IgD-negative memory B cell (primary cell): ENCODE measurements around the gene PATJ. TPM values are rescaled to one million over a fixed set of nuclear protein-coding genes. Genes with fewer than 3 reads are reported as not detected.

ENCODE experiments used
- H3K27ac Mint-ChIP-seq, 3 donors: one replicate each; pipeline ENCODE4 v1.8.0; 2020 to 2022; ENCODE audit warnings: mild to moderate bottlenecking in 3 of 3, mixed read lengths in 3 of 3, moderate library complexity in 1 of 3
- H3K27me3 Mint-ChIP-seq: one replicate; pipeline ENCODE4 v1.8.0; 2021; ENCODE audit warnings: mixed read lengths
- H3K36me3 Mint-ChIP-seq: one replicate; pipeline ENCODE4 v1.8.0; 2020; ENCODE audit warnings: mild to moderate bottlenecking, mixed read lengths
- H3K4me1 Mint-ChIP-seq, 3 donors: one replicate each; pipeline ENCODE4 v1.8.0; 2020 to 2022; ENCODE audit warnings: mixed read lengths in 3 of 3, mild to moderate bottlenecking in 1 of 3
- H3K4me3 Mint-ChIP-seq, 4 donors: one replicate each; pipeline ENCODE4 v1.8.0; 2020 to 2022; ENCODE audit warnings: mild to moderate bottlenecking in 4 of 4, mixed read lengths in 4 of 4, moderate library complexity in 3 of 4
- H3K9me3 Mint-ChIP-seq, 3 donors: one replicate each; pipeline ENCODE4 v1.8.0; 2020 to 2021; ENCODE audit warnings: mixed read lengths in 3 of 3, mild to moderate bottlenecking in 1 of 3
- polyA plus RNA-seq: library from polyadenylated mRNA; unstranded; fragments of 300-500 nt; fragmentation: Illumina TruSeq; gene quantifications from one replicate; pipeline ENCODE4 v1.2.3, GENCODE V29; 2021

Gene PATJ
- polyA plus RNA-seq, 1 donor from 2014 or later = 17.4 TPM

DNA sequence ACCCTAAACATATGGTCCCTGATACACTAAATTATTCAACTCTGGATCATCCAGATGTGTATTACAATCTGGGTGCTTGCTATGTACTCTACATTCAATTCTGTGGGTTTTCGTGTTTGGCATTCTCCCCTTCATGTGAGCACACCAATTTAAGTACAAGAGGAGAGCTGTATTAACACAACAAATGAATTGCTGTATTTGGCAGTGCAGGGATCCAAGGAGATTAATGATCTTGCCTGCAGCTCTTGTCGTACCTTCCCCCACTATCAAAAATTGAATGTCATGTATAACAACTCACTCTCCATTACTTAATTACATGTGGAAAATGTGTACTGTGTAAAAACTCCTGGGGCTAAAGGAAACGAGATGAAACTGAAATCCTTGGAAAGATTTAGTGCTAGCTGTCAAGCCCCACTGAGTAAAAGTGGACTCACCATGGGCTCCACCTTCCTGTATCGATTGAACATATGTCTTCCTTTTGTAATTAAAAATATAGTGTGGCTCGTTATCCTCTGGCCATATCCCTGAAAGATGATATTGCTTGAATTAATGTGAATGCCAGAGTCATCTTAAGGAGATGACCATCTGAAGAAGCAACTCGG, 280.2 kb downstream of the PATJ start:
- no peak overlapping the region for H3K4me3 Mint-ChIP-seq

DNA sequence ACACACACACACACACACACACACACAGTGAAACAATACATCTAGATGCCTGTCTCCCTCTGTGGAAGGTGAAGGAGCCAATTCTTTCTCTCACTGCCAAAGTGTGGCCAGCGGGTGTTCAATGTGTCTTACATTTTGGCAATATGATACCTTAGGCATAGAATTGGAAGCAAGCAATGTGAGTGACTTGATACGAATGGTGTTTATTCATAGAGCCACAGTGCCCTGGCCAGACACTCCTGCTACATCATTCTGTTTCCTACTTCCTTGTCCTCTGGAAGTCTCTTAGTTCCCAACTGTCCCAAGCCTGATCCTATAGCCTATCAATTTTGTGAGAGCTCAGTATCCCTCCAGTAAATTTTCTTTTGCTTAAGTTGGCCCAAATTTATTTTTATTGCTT, 282.4 kb downstream of the PATJ start:
- Mint-ChIP-seq H3K9me3 (peaks cover 0 to 5% (median under 1%) of the 10 kb centered on the region in 3 donors), H3K4me1 (peaks cover under 1 to 3% (median 3%) of the 10 kb centered on the region in 3 donors), H3K27ac (no peak overlapping the region), H3K27me3 (no peaks in the 10 kb centered on the region), H3K36me3 (peaks cover 16% of the 10 kb centered on the region), H3K4me3 (no peak overlapping the region)

More for the DNA sequence above, 280.2 kb downstream of the PATJ start:
- H3K9me3 Mint-ChIP-seq = no peaks in the 10 kb centered on the region
- peaks cover 19% of the 10 kb centered on the region for H3K36me3 Mint-ChIP-seq
- peaks cover 0 to 3% (median 1%) of the 10 kb centered on the region in 3 donors for H3K4me1 Mint-ChIP-seq
- H3K27me3 Mint-ChIP-seq = no peaks in the 10 kb centered on the region
- no peak overlapping the region for H3K27ac Mint-ChIP-seq

DNA sequence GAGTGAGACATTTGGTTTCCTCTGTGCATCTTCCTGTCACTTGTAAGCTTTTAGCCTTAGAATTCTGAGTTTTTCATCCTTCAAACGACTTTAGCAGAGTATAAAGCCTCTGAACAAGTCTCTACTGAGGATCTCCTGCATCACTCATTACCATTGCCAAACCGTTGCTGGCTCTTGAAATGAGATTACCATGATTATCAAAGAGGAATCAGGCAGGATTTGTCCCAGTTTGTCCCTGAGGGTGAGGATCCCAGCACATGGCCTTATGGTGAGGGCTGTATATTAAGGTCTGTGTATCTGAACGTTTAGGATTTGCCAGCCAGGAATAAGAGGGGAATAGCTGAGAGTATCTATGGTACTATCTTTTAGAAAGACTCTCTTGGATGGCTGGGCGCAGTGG, 282.9 kb downstream of the PATJ start:
- Mint-ChIP-seq H3K4me1 (peaks cover 2 to 5% (median 3%) of the 10 kb centered on the region in 3 donors), H3K4me3 (no peak overlapping the region), H3K27ac (no peak overlapping the region), H3K27me3 (no peaks in the 10 kb centered on the region), H3K9me3 (peaks cover 0 to 5% (median 4%) of the 10 kb centered on the region in 3 donors), H3K36me3 (peaks cover 16% of the 10 kb centered on the region)

DNA sequence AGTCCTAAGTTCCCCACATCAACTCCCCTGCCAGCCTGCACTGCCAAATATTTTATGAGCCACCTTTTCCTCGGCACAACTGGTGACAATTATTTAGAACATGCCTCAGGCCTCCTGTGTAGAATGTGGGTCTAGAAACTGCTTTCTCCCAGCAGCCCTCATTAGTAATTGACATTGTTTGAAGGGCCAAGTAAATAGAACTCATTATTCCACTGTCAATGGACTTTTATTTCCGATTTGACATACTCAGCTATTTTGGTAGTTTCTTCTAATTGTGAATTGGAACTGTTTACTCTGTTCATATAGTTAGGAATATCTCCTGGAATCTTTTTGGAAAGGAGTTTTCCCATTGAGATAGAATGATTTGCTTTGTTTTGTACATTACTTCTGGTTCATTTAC, 283.6 kb downstream of the PATJ start:
- H3K4me1 Mint-ChIP-seq = peaks cover 2 to 9% (median 3%) of the 10 kb centered on the region in 3 donors
- no peaks in the 10 kb centered on the region for H3K27me3 Mint-ChIP-seq
- peaks cover 0 to 5% (median 4%) of the 10 kb centered on the region in 3 donors for H3K9me3 Mint-ChIP-seq
- peaks cover 15% of the 10 kb centered on the region for H3K36me3 Mint-ChIP-seq
- H3K27ac Mint-ChIP-seq = no peak overlapping the region
- H3K4me3 Mint-ChIP-seq = no peak overlapping the region

DNA sequence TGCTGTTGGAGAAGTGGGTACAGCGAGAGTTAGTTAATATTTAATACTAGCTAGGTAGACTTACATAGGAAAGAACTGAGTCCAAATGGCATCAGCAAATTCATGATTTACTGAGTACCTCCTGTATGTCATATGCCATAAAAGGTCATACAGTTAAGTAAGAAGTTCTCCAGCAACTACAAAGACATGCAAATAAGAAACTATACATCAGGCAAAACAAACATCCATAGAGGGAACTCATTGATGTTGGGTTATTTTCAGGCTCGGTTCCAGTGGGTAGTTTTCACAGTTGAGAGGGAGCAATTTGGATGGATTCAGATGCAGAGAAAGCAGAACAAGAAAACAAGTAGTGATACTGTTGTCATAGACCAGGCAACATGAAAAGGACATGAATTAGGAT, 287.4 kb downstream of the PATJ start:
- peaks cover 15% of the 10 kb centered on the region for H3K36me3 Mint-ChIP-seq
- H3K4me1 Mint-ChIP-seq = peaks cover 2 to 9% (median 2%) of the 10 kb centered on the region in 3 donors
- H3K4me3 Mint-ChIP-seq = no peak overlapping the region
- H3K9me3 Mint-ChIP-seq = peaks cover 0 to 5% (median 4%) of the 10 kb centered on the region in 3 donors
- no peaks in the 10 kb centered on the region for H3K27me3 Mint-ChIP-seq
- H3K27ac Mint-ChIP-seq = no peak overlapping the region

DNA sequence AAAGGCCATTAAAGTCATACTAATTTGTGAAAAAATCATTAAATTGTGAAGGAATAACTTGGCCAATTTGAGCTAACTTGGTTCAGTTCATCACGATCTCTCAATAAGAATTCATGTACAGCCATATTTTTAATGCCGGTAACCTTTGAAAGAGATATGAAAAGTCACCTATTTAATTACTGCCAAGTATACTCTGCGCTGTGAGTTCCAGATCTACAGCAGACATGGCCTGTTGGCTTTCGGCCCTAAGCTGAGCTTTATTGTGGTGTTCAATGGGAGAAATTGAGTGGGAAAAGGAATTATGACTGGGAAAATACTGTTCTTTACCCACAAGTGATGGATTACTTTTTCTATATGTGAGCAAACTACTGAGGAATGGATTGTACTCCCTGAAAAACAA, 292.5 kb downstream of the PATJ start:
- Mint-ChIP-seq H3K9me3 (peaks cover 0 to 2% (median 0%) of the 10 kb centered on the region in 3 donors), H3K27me3 (no peaks in the 10 kb centered on the region)

DNA sequence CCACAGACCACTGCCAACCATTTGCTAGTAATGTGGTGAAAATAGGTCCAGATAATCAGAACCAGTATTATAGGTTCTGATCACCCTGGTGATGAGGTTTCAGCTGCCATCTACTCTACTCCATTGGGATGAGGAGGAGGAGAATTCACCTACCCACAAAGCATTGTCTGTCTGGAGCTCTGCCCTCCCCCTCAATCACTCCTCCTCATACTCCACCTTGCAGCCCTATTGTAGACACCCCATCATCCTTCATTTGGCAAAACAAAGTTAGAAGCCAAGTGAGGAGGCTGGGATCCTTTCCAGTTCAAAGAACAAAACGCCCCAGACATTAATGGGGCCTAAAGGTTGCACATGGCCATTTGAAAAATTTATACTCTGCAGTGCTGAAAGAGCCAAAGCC, 295.0 kb downstream of the PATJ start:
- no peaks in the 10 kb centered on the region for H3K9me3 Mint-ChIP-seq
- H3K36me3 Mint-ChIP-seq = peaks cover 4% of the 10 kb centered on the region
- no peak overlapping the region for H3K4me3 Mint-ChIP-seq
- H3K4me1 Mint-ChIP-seq = no peaks in the 10 kb centered on the region
- H3K27me3 Mint-ChIP-seq = no peaks in the 10 kb centered on the region
- H3K27ac Mint-ChIP-seq = no peak overlapping the region

More for the DNA sequence above, 292.5 kb downstream of the PATJ start:
- Mint-ChIP-seq H3K4me1 (peaks cover 0 to 6% (median under 1%) of the 10 kb centered on the region in 3 donors), H3K36me3 (peaks cover 1% of the 10 kb centered on the region), H3K27ac (no peak overlapping the region), H3K4me3 (no peak overlapping the region)

DNA sequence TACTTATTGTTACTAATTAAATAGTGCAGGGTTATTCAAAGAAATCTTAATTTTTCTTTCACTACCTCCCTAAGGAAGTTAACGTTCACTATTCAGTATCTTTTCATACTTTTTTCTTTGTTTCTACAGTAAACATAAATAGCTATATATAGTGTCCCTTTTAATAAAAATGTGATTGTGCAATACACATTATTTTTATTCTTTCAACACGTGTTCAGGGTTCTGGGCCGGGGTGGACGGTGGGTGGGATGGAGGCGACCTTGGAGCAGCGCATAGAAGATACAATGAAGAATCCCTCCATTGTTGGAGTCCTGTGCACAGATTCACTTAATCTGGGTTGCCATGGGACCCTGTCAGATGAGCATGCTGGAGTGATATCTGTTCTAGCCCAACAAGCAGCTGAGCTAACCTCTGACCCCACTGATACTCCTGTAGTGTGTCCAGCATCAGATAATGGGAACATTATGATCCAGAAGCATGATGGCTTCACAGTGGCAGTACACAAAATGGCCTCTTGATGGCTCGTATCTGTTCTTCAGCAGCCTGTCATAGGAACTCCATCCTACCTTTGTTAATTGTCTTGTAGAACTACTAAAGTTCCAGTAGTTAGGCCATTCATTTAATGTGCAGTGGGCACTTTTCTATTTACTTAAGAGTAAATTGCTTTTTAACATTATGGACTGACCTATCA, 296.5 kb downstream of the PATJ start:
- no peaks in the 10 kb centered on the region for H3K4me1 Mint-ChIP-seq
- H3K27ac Mint-ChIP-seq = no peak overlapping the region
- H3K4me3 Mint-ChIP-seq = no peak overlapping the region
- H3K36me3 Mint-ChIP-seq = peaks cover 4% of the 10 kb centered on the region
- no peaks in the 10 kb centered on the region for H3K27me3 Mint-ChIP-seq
- no peaks in the 10 kb centered on the region for H3K9me3 Mint-ChIP-seq

DNA sequence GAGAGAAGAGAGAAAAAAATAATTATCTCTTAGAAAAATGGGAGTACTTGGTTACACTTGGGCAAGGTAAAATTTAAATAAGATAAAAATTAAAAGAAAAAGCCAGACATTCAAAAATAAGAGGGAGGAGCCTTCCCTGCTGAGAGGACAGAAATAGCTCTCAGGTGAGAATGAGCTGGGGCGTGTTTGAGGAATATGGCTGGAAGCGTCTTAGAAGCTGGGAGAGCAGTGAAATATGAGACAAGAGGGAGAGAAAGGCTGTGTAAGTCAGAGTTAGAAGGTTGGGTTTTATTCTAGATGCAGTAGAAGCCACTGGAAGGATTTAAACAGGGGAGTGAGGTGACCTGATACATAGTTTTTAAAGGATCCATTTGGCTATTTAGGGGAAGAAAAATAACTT, 298.2 kb downstream of the PATJ start:
- H3K36me3 Mint-ChIP-seq = peaks cover 10% of the 10 kb centered on the region
- no peak overlapping the region for H3K4me3 Mint-ChIP-seq
- H3K9me3 Mint-ChIP-seq = no peaks in the 10 kb centered on the region
- no peaks in the 10 kb centered on the region for H3K27me3 Mint-ChIP-seq
- no peak overlapping the region for H3K27ac Mint-ChIP-seq
- no peaks in the 10 kb centered on the region for H3K4me1 Mint-ChIP-seq

DNA sequence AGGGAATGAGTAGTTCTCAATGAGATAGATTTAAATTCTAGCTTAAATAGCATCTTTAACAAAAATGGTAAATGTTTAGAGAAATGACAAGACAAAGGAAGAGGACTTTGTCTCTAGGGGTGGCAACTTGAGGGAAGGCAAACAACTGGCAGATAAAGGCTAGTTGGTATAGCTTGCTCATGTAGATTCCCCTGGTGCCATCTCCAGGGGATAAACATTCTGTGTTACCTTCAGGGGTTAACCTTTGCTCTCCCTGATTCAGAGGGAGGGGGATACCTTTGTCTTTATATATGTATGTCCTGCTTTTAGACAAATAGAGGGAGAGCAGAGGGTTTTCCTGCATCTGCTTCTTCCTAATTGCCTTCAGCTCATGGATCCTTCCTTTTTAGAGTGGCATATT, 298.7 kb downstream of the PATJ start:
- no peak overlapping the region for H3K27ac Mint-ChIP-seq
- no peak overlapping the region for H3K4me3 Mint-ChIP-seq
- no peaks in the 10 kb centered on the region for H3K9me3 Mint-ChIP-seq
- no peaks in the 10 kb centered on the region for H3K27me3 Mint-ChIP-seq
- peaks cover 10% of the 10 kb centered on the region for H3K36me3 Mint-ChIP-seq
- H3K4me1 Mint-ChIP-seq = no peaks in the 10 kb centered on the region

DNA sequence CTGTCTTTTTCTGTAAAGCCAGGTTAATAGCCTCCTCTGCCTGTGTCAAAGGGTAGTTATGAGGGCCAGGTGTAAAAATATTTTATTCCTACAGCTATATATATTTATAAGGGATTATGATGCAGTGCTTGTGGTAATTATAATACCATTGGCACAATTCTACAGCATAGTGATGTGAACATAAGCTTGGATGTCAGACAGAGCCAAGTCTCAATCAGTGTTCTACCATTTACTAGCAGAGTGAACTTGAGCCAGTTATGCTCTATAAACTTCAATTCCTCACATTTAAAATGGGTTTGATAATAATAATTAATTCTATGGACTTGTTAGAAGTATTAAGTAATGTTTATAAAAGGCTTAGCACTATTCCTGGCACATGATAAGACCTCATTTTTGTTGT, 300.9 kb downstream of the PATJ start:
- H3K4me3 Mint-ChIP-seq = no peak overlapping the region
- peaks cover 12% of the 10 kb centered on the region for H3K36me3 Mint-ChIP-seq

DNA sequence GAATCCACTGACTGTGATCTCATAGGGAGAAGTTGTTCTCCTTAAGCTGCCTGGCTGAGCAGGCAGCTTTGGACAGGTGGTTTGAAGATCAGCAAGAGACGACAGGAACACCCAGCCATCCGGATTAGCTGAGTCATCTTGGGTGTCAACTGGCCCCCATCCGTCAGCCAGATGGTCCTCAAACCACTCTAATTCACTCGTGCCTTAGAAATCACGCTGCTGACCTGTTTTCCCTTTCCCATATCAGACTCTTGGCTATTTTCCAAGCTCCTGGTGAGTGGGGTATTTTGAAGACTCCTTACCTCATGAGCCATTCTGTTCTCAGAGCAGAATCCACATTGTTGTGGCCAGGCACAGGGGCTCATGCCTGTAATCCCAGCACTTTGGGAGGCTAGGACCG, 303.3 kb downstream of the PATJ start:
- no peak overlapping the region for H3K4me3 Mint-ChIP-seq
- peaks cover 14% of the 10 kb centered on the region for H3K36me3 Mint-ChIP-seq
- no peaks in the 10 kb centered on the region for H3K27me3 Mint-ChIP-seq
- no peak overlapping the region for H3K27ac Mint-ChIP-seq
- H3K4me1 Mint-ChIP-seq = no peaks in the 10 kb centered on the region
- H3K9me3 Mint-ChIP-seq = no peaks in the 10 kb centered on the region

More for the DNA sequence above, 300.9 kb downstream of the PATJ start:
- H3K9me3 Mint-ChIP-seq = no peaks in the 10 kb centered on the region
- no peaks in the 10 kb centered on the region for H3K27me3 Mint-ChIP-seq
- no peak overlapping the region for H3K27ac Mint-ChIP-seq
- no peaks in the 10 kb centered on the region for H3K4me1 Mint-ChIP-seq

DNA sequence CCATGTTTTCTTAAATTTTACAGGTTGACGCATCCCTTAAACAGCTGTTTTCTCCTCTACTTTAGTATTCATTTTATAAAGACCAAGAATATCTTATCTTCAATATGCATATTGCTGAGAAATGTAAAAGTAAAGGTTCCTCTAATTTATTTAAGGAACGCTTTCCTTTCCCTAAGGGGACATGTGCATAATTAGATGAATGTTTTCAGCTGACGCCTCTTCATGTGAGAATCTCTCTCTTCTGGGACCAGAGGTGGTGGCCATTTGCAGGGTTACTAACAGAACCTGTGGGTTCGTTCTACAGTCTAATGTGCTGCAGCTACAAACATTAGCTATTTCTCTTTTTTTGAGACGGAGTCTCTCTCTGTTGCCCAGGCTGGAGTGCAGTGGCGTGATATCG, 304.6 kb downstream of the PATJ start:
- Mint-ChIP-seq H3K4me1 (no peaks in the 10 kb centered on the region), H3K27me3 (no peaks in the 10 kb centered on the region), H3K4me3 (no peak overlapping the region), H3K9me3 (no peaks in the 10 kb centered on the region), H3K27ac (peak overlapping the region in 1 of 3 donors; percentile 8), H3K36me3 (peaks cover 15% of the 10 kb centered on the region)

DNA sequence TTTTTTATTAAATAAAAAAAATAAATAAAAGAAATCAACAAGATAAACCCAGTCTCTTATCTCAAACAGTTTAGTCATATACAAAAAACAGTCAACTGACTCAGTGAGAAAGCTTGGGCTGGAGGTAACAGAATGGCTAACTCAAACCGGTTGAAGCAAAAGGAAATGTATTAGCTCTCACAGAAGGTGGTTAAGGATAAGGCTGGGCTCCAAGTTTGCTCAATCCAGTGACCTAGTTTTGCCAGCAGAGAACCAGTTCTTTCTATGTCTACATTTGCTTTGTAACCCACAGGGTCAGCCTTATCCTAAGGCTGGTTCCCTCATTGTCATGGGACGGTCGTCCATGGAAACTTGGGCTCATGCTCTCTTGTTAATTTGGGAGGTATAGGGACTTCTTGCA, 307.9 kb downstream of the PATJ start:
- peak overlapping the region in 1 of 3 donors; percentile 39 for H3K27ac Mint-ChIP-seq
- no peaks in the 10 kb centered on the region for H3K4me1 Mint-ChIP-seq
- H3K9me3 Mint-ChIP-seq = no peaks in the 10 kb centered on the region
- no peaks in the 10 kb centered on the region for H3K27me3 Mint-ChIP-seq
- H3K36me3 Mint-ChIP-seq = peaks cover 11% of the 10 kb centered on the region
- H3K4me3 Mint-ChIP-seq = no peak overlapping the region

DNA sequence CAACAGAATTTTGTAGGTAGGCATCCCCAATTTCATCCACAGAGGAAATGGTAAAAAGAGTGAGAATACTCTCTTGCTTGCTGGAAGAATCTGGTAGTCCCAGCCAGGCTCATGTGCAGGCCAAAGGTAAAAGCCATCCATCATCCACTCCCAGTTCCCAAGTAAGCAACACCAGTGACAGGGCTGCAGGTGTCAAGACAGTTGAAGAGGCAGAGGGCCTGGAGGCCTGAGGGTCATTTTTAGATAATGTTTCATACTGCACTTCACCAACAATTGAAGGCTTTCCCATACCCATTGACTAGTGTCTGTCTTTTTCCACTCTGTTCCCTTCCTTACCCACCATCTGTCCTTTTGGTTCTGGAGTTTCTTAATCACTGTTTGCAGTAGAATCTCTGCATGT, 310.7 kb downstream of the PATJ start:
- Mint-ChIP-seq H3K27me3 (no peaks in the 10 kb centered on the region), H3K36me3 (peaks cover 13% of the 10 kb centered on the region), H3K4me3 (no peak overlapping the region), H3K27ac (no peak overlapping the region), H3K9me3 (no peaks in the 10 kb centered on the region), H3K4me1 (no peaks in the 10 kb centered on the region)

DNA sequence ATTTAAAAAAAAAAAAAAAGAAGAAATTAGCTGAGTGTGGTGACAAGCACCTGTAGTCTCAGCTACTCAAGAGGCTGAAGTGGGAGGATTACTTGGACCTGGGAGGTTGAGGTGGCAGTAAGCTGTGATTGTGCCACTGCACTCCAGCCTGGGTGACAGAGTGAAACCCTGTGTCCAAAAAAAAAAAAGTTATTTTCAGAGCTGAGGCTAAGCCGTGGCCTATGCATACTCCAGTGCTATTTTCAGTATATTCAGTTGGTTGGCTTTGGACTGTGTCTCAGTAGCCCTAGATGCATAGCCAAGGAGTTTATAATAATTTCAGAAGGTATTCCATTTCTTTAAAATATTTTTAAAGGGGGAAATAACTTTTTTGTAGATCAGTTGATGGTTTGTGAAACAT, 311.9 kb downstream of the PATJ start:
- Mint-ChIP-seq H3K36me3 (peaks cover 13% of the 10 kb centered on the region), H3K4me1 (no peaks in the 10 kb centered on the region)

More for the DNA sequence above, 311.9 kb downstream of the PATJ start:
- Mint-ChIP-seq H3K9me3 (no peaks in the 10 kb centered on the region), H3K4me3 (no peak overlapping the region), H3K27me3 (no peaks in the 10 kb centered on the region), H3K27ac (no peak overlapping the region)
